OCI-LY7 (cell line): Measurements from ENCODE around the gene GOLGA6B.

Source experiments
- CTCF ChIP-seq: fragments of 200-600 bp; sonication (generic); conservative IDR thresholded peaks from 2 replicates; pipeline ENCODE4 v1.5.1; 2014; ENCODE audit warnings: mild to moderate bottlenecking, antibody characterized with exemption, low read length, moderate library complexity, mixed read lengths
- EZH2phosphoT487 ChIP-seq: fragments of 200-600 bp; sonication (generic); IDR thresholded peaks from 2 replicates; pipeline ENCODE4 v1.6.1; 2018; ENCODE audit warnings: low read depth, borderline replicate concordance, mild to moderate bottlenecking, mixed run types, antibody characterized with exemption, low read length, moderate library complexity, mixed read lengths

GRCh38 chr15:72614810-72615532, 39.5 kb upstream of the GOLGA6B start:
- TF ChIP-seq CTCF = no peak
- no peak for TF ChIP-seq EZH2phosphoT487
